WTC11 (cell line): ENCODE data around the gene REEP3. TPM values are rescaled to one million over a fixed set of nuclear protein-coding genes. Genes with fewer than 3 reads are reported as not detected.

Experiments used
- ATAC-seq: fragments of 200-7000 bp; cut with Tn5 transposase; 2 replicates; pipeline ENCODE4 v1.10.0; 2021; ENCODE audit warnings: mild to moderate bottlenecking, moderate library complexity
- CTCF ChIA-PET: fragments of 300-600 bp; sonication (Branson Sonifier 250); formaldehyde crosslinking; loops from one replicate; lab custom pipeline; 2021; ENCODE audit warnings: antibody characterized with exemption; lab: Charles Lee
- POLR2A ChIA-PET: fragments of 350-600 bp; sonication (Branson Sonifier 250); formaldehyde crosslinking; loops from one replicate; lab custom pipeline; 2021; ENCODE audit warnings: antibody characterized with exemption; lab: Charles Lee
- DNase-seq: peaks from one replicate; pipeline ENCODE4 v3.0.0; 2021; ENCODE audit warnings: low spot score
- H3K27ac Mint-ChIP-seq: 2 replicates; pipeline ENCODE4 v1.8.0; 2021; ENCODE audit warnings: mixed read lengths
- H3K27me3 Mint-ChIP-seq: 2 replicates; pipeline ENCODE4 v1.8.0; 2021; ENCODE audit warnings: low read depth, mild to moderate bottlenecking, moderate library complexity, mixed read lengths
- H3K36me3 Mint-ChIP-seq: 2 replicates; pipeline ENCODE4 v1.8.0; 2021; ENCODE audit warnings: mixed read lengths
- H3K4me1 Mint-ChIP-seq: 2 replicates; pipeline ENCODE4 v1.8.0; 2022; ENCODE audit warnings: mixed read lengths
- H3K4me3 Mint-ChIP-seq: 2 replicates; pipeline ENCODE4 v1.8.0; 2021; ENCODE audit warnings: mild to moderate bottlenecking, moderate library complexity, mixed read lengths
- H3K9me3 Mint-ChIP-seq: 2 replicates; pipeline ENCODE4 v1.8.0; 2021; ENCODE audit warnings: mixed read lengths
- ATF1 ChIP-seq: sonication (generic); formaldehyde crosslinking; IDR thresholded peaks from 2 replicates; pipeline ENCODE4 v1.8.1; 2023; ENCODE audit warnings: mild to moderate bottlenecking, moderate library complexity, missing genetic modification reagents
- CDX4 ChIP-seq: fragments of 250-450 bp; sonication (Bioruptor Pico); IDR thresholded peaks from 2 replicates; pipeline ENCODE4 v1.9.0; 2021; ENCODE audit warnings: moderate library complexity, mild to moderate bottlenecking, inconsistent platforms, borderline replicate concordance
- ETV6 ChIP-seq: sonication (generic); formaldehyde crosslinking; IDR thresholded peaks from 2 replicates; pipeline ENCODE4 v1.8.1; 2022; ENCODE audit warnings: mild to moderate bottlenecking, missing genetic modification reagents
- FOXJ3 ChIP-seq: sonication (generic); formaldehyde crosslinking; IDR thresholded peaks from 2 replicates; pipeline ENCODE4 v1.9.0; 2021; ENCODE audit warnings: missing genetic modification reagents, mild to moderate bottlenecking, borderline replicate concordance
- FOXK1 ChIP-seq: sonication (generic); formaldehyde crosslinking; IDR thresholded peaks from 2 replicates; pipeline ENCODE4 v1.8.0; 2022; ENCODE audit warnings: mild to moderate bottlenecking, moderate library complexity, missing genetic modification reagents
- GRHL2 ChIP-seq: fragments of 250-450 bp; sonication (Bioruptor Pico); IDR thresholded peaks from 2 replicates; pipeline ENCODE4 v1.8.0; 2022; ENCODE audit warnings: mild to moderate bottlenecking, moderate library complexity; ENCODE audit not compliant: insufficient replicate concordance, severe bottlenecking
- JAZF1 ChIP-seq: fragments of 250-450 bp; sonication (Bioruptor Pico); IDR thresholded peaks from 2 replicates; pipeline ENCODE4 v1.9.0; 2021; ENCODE audit warnings: moderate library complexity, mild to moderate bottlenecking, inconsistent platforms
- JUN ChIP-seq: sonication (generic); formaldehyde crosslinking; IDR thresholded peaks from 2 replicates; pipeline ENCODE4 v1.8.0; 2023; ENCODE audit warnings: mild to moderate bottlenecking, missing genetic modification reagents
- MAX ChIP-seq: sonication (generic); formaldehyde crosslinking; IDR thresholded peaks from 2 replicates; pipeline ENCODE4 v1.8.0; 2022; ENCODE audit warnings: mild to moderate bottlenecking, missing genetic modification reagents
- NFE2L1 ChIP-seq: sonication (generic); formaldehyde crosslinking; IDR thresholded peaks from 2 replicates; pipeline ENCODE4 v1.8.1; 2023; ENCODE audit warnings: missing genetic modification reagents
- NR1H2 ChIP-seq: sonication (generic); formaldehyde crosslinking; IDR thresholded peaks from 2 replicates; pipeline ENCODE4 v1.9.0; 2021; ENCODE audit warnings: mild to moderate bottlenecking, moderate library complexity, missing genetic modification reagents
- NR2C2 ChIP-seq: sonication (generic); formaldehyde crosslinking; IDR thresholded peaks from 2 replicates; pipeline ENCODE4 v1.8.0; 2022; ENCODE audit warnings: mild to moderate bottlenecking, missing genetic modification reagents
- RORB ChIP-seq: fragments of 250-450 bp; sonication (Bioruptor Pico); IDR thresholded peaks from 2 replicates; pipeline ENCODE4 v1.9.0; 2021; ENCODE audit warnings: mild to moderate bottlenecking
- SMAD3 ChIP-seq: sonication (generic); formaldehyde crosslinking; IDR thresholded peaks from 2 replicates; pipeline ENCODE4 v1.8.0; 2022; ENCODE audit warnings: missing genetic modification reagents, mild to moderate bottlenecking, borderline replicate concordance
- SOX15 ChIP-seq: fragments of 250-450 bp; sonication (Bioruptor Pico); IDR thresholded peaks from 2 replicates; pipeline ENCODE4 v1.9.0; 2021; ENCODE audit warnings: mild to moderate bottlenecking
- ZNF138 ChIP-seq: sonication (generic); formaldehyde crosslinking; conservative IDR thresholded peaks from 2 replicates; pipeline ENCODE4 v1.8.1; 2022; ENCODE audit warnings: mild to moderate bottlenecking, moderate library complexity, missing genetic modification reagents
- ZNF317 ChIP-seq: sonication (generic); formaldehyde crosslinking; IDR thresholded peaks from 2 replicates; pipeline ENCODE4 v1.8.1; 2023; ENCODE audit warnings: low read depth, mild to moderate bottlenecking, moderate library complexity, missing genetic modification reagents, borderline replicate concordance
- ZNF416 ChIP-seq: fragments of 250-450 bp; sonication (Bioruptor Pico); IDR thresholded peaks from 2 replicates; pipeline ENCODE4 v1.9.0; 2021; ENCODE audit warnings: mild to moderate bottlenecking, inconsistent platforms
- ZNF532 ChIP-seq: fragments of 250-450 bp; sonication (Bioruptor Pico); IDR thresholded peaks from 2 replicates; pipeline ENCODE4 v1.9.0; 2021; ENCODE audit warnings: mild to moderate bottlenecking, borderline replicate concordance
- total RNA-seq: library from RNA; stranded (reverse); gene quantifications from 3 replicates; pipeline ENCODE4 v1.2.3, GENCODE V29; 2021
- TF ChIP-seq, protein P1 (sequence below): sonication (generic); formaldehyde crosslinking; IDR thresholded peaks from 2 replicates; pipeline ENCODE4 v1.8.1; 2023; ENCODE audit warnings: mild to moderate bottlenecking, moderate library complexity, missing genetic modification reagents
- TF ChIP-seq, protein P2 (sequence below): fragments of 200-600 bp; IDR thresholded peaks from 2 replicates; pipeline ENCODE4 v1.8.0; 2022; ENCODE audit warnings: antibody characterized with exemption
- TF ChIP-seq, protein P3 (sequence below): sonication (generic); formaldehyde crosslinking; IDR thresholded peaks from 2 replicates; pipeline ENCODE4 v1.8.1; 2022; ENCODE audit warnings: mild to moderate bottlenecking, missing genetic modification reagents, moderate library complexity, borderline replicate concordance

The REEP3 gene
- total RNA-seq, 1 experiment from 2014 or later, result 18.5 TPM

- 0 out of 2 replicates have a peak overlapping the region, but pooled peaks have one; percentile 2 for H3K27ac Mint-ChIP-seq
- CTCF ChIA-PET, result no interaction called here
- TF ChIP-seq ZNF317 (CRISPR knock-in tag), result no peak
- TF ChIP-seq NR2C2 (CRISPR knock-in tag), result no peak
- TF ChIP-seq JUN (CRISPR knock-in tag), result no peak
- TF ChIP-seq ETV6 (CRISPR knock-in tag), result no peak
- TF ChIP-seq ZNF532 (CRISPR knock-in tag), result no peak
- TF ChIP-seq, protein P1, sequence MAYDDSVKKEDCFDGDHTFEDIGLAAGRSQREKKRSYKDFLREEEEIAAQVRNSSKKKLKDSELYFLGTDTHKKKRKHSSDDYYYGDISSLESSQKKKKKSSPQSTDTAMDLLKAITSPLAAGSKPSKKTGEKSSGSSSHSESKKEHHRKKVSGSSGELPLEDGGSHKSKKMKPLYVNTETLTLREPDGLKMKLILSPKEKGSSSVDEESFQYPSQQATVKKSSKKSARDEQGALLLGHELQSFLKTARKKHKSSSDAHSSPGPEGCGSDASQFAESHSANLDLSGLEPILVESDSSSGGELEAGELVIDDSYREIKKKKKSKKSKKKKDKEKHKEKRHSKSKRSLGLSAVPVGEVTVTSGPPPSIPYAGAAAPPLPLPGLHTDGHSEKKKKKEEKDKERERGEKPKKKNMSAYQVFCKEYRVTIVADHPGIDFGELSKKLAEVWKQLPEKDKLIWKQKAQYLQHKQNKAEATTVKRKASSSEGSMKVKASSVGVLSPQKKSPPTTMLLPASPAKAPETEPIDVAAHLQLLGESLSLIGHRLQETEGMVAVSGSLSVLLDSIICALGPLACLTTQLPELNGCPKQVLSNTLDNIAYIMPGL (CRISPR knock-in tag), result no peak
- no peak for TF ChIP-seq NFE2L1 (CRISPR knock-in tag)
- no peak for TF ChIP-seq SOX15 (CRISPR knock-in tag)
- TF ChIP-seq SMAD3 (CRISPR knock-in tag), result no peak
- no peak for TF ChIP-seq ZNF138
- no peak for TF ChIP-seq RORB
- TF ChIP-seq MAX (CRISPR knock-in tag), result no peak
- TF ChIP-seq ZNF416 (CRISPR knock-in tag), result no peak
- TF ChIP-seq, protein P2, sequence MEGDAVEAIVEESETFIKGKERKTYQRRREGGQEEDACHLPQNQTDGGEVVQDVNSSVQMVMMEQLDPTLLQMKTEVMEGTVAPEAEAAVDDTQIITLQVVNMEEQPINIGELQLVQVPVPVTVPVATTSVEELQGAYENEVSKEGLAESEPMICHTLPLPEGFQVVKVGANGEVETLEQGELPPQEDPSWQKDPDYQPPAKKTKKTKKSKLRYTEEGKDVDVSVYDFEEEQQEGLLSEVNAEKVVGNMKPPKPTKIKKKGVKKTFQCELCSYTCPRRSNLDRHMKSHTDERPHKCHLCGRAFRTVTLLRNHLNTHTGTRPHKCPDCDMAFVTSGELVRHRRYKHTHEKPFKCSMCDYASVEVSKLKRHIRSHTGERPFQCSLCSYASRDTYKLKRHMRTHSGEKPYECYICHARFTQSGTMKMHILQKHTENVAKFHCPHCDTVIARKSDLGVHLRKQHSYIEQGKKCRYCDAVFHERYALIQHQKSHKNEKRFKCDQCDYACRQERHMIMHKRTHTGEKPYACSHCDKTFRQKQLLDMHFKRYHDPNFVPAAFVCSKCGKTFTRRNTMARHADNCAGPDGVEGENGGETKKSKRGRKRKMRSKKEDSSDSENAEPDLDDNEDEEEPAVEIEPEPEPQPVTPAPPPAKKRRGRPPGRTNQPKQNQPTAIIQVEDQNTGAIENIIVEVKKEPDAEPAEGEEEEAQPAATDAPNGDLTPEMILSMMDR, result no peak
- peaks cover 16% of the 10 kb centered on the region for H3K4me1 Mint-ChIP-seq
- H3K9me3 Mint-ChIP-seq, result no peaks in the 10 kb centered on the region
- H3K4me3 Mint-ChIP-seq, result no peak overlapping the region
- POLR2A ChIA-PET, result no interaction called here
- H3K27me3 Mint-ChIP-seq, result no peaks in the 10 kb centered on the region
- peaks cover 4% of the 10 kb centered on the region for H3K36me3 Mint-ChIP-seq
- DNase-seq (no peak), ATAC-seq (no peak)
Measured at GRCh38 chr10:63496561-63496960, 24.6 kb upstream of the REEP3 start.

GRCh38 chr10:63497321-63497720 lies 23.9 kb upstream of the REEP3 start:
- H3K4me3 Mint-ChIP-seq, result no peak overlapping the region
- DNase-seq (no peak), ATAC-seq (no peak)
- H3K4me1 Mint-ChIP-seq, result peaks cover 10% of the 10 kb centered on the region
- POLR2A ChIA-PET, result no interaction called here
- no peaks in the 10 kb centered on the region for H3K9me3 Mint-ChIP-seq
- H3K27ac Mint-ChIP-seq, result no peak overlapping the region
- CTCF ChIA-PET, result no interaction called here
- no peaks in the 10 kb centered on the region for H3K27me3 Mint-ChIP-seq
- peaks cover 4% of the 10 kb centered on the region for H3K36me3 Mint-ChIP-seq
- TF ChIP-seq FOXK1 (CRISPR knock-in tag), result no peak
- TF ChIP-seq NR1H2 (CRISPR knock-in tag), result no peak
- no peak for TF ChIP-seq ATF1
- no peak for TF ChIP-seq JAZF1
- no peak for TF ChIP-seq CDX4 (CRISPR knock-in tag)
- TF ChIP-seq GRHL2 (CRISPR knock-in tag), result no peak
- no peak for TF ChIP-seq FOXJ3 (CRISPR knock-in tag)
- TF ChIP-seq JUN (CRISPR knock-in tag), result no peak
- TF ChIP-seq, protein P3, sequence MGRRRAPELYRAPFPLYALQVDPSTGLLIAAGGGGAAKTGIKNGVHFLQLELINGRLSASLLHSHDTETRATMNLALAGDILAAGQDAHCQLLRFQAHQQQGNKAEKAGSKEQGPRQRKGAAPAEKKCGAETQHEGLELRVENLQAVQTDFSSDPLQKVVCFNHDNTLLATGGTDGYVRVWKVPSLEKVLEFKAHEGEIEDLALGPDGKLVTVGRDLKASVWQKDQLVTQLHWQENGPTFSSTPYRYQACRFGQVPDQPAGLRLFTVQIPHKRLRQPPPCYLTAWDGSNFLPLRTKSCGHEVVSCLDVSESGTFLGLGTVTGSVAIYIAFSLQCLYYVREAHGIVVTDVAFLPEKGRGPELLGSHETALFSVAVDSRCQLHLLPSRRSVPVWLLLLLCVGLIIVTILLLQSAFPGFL (CRISPR knock-in tag), result no peak
- TF ChIP-seq, all 79 proteins: peak for 0
